Dermis blood vessel endothelial cell (primary cell): ENCODE data around the gene ANP32E. TPM values are rescaled to one million over a fixed set of nuclear protein-coding genes. Genes with fewer than 3 reads are reported as not detected.

Experiments
- DNase-seq: peaks from one replicate; pipeline ENCODE4 v3.0.0; 2010
- total RNA-seq: library from RNA; depleted of rRNA; stranded (reverse); fragments of >200 nt; gene quantifications from 2 replicates; pipeline ENCODE4 v1.2.3, GENCODE V29; 2014

Gene ANP32E
- total RNA-seq = 18.2 and 35.8 TPM in 2 replicates

- peak; percentile 100 for DNase-seq
Observed at GRCh38 chr1:150235852-150236613, at the start of gene ANP32E. ANP32E (minus strand) TSS chr1:150236112; CDS start chr1:150235786, 326 bp downstream.

- no peak for DNase-seq
Observed at GRCh38 chr1:150283260-150283659, 47.3 kb upstream of the ANP32E start.

- no peak for DNase-seq
Observed at GRCh38 chr1:150282558-150282958, 46.6 kb upstream of the ANP32E start.

- peak; percentile 98 for DNase-seq
Observed at GRCh38 chr1:150281758-150282557, 46.0 kb upstream of the ANP32E start, which contains the start of gene CIART. CIART (plus strand) TSS chr1:150282554; CDS start chr1:150283268, 714 bp downstream.

- DNase-seq = peak; percentile 86
Observed at GRCh38 chr1:150281221-150281757, 45.4 kb upstream of the ANP32E start.

GRCh38 chr1:150280138-150280707, 44.3 kb upstream of the ANP32E start:
- no peak for DNase-seq

- DNase-seq = peak; percentile 54
Observed at GRCh38 chr1:150273311-150273710, 37.4 kb upstream of the ANP32E start.

- DNase-seq = no peak
Observed at GRCh38 chr1:150271291-150271959, 35.5 kb upstream of the ANP32E start.

GRCh38 chr1:150269451-150269850, 33.5 kb upstream of the ANP32E start:
- no peak for DNase-seq

- DNase-seq = peak; percentile 98
Observed at GRCh38 chr1:150268705-150269403, 32.9 kb upstream of the ANP32E start, which contains the start of gene APH1A. APH1A (minus strand) TSS chr1:150269016; CDS start chr1:150268810, 206 bp downstream.

- DNase-seq = peak; percentile 59
Observed at GRCh38 chr1:150268340-150268704, 32.4 kb upstream of the ANP32E start.

- peak; percentile 13 for DNase-seq
Observed at GRCh38 chr1:150267896-150268295, 32.0 kb upstream of the ANP32E start.

- no peak for DNase-seq
Observed at GRCh38 chr1:150263549-150263948, 27.6 kb upstream of the ANP32E start.

GRCh38 chr1:150262388-150263320, 26.7 kb upstream of the ANP32E start:
- DNase-seq = peak; percentile 15

- no peak for DNase-seq
Observed at GRCh38 chr1:150261367-150261766, 25.5 kb upstream of the ANP32E start.

- no peak for DNase-seq
Observed at GRCh38 chr1:150259758-150260669, 24.1 kb upstream of the ANP32E start.

- no peak for DNase-seq
Observed at GRCh38 chr1:150259217-150259616, 23.3 kb upstream of the ANP32E start.

- no peak for DNase-seq
Observed at GRCh38 chr1:150257624-150258585, 22.0 kb upstream of the ANP32E start, which contains the start of gene CA14. CA14 (plus strand) TSS chr1:150257774; CDS start chr1:150258129, 355 bp downstream.
